CD4-positive, alpha-beta T cell treated with Interleukin-17A for 4 hours (primary cell): ENCODE data around the gene PTTG2.
"Not testable (repeated sequence)": the region's sequence is repeated elsewhere in the genome, so short reads cannot be mapped to it uniquely, and the experiment has no call there.

Experiments used
- DNase-seq: peaks from one replicate; pipeline ENCODE4 v3.0.0-alpha.2; 2020; ENCODE audit warnings: mixed read lengths

Gene PTTG2

DNA sequence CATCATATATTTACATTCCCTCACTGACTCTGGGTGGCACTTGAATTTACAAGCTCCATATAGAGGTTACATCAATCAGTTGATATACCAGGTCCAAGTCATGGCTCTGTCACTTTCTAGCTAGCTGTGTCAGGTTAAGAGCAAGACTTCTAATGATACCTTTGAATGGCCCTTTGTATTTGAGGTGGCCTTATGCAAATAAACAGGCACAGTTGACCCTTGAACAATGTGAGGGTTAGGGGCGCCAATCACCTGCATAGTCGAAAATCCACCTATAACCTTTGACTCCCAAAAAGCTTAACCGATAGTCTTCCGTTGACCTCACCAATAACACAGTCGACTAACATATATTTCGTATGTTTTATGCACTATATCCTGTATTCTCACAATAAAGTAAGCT, 1.3 kb upstream of the PTTG2 start:
- no peak for DNase-seq

GRCh38 chr4:37960679-37961450, 667 bp downstream of the PTTG2 start:
- no peak for DNase-seq

DNA sequence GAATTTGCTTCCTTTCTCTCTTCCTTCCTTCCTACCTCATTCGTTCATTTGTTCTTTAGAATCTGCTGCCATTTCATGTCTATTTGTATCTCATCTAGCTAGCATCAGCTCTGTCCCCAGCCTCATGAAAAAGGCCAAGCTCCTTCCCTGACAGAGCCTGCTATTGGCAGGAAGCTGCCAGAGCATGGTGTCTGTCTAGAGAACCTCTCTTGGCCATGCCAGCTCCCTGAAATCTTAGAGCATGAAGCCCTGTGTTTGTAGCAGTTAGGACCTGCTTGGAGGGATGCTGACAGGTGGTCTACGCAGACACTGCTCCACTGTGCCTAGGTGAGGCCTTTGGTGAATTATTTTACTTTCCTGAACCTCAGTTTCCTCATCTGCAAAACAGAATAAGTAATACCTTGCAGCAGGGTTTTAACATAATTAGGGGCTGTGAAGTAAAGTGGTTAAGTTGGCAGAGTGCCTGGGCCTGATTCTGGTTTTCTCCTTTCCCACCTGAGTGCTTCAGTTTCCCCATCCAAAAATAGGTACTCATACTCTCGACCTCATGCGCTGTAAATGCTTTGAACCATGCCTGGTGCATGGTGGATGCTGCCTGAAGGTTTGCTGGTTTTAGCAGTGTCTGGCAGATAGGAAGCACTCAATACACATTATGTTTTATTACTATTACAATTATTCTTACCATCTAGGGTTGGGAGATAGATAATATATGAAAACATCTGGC, 4.7 kb downstream of the PTTG2 start:
- no peak for DNase-seq

- DNase-seq = no peak
Measured at GRCh38 chr4:37966044-37966443, 5.8 kb downstream of the PTTG2 start.

DNA sequence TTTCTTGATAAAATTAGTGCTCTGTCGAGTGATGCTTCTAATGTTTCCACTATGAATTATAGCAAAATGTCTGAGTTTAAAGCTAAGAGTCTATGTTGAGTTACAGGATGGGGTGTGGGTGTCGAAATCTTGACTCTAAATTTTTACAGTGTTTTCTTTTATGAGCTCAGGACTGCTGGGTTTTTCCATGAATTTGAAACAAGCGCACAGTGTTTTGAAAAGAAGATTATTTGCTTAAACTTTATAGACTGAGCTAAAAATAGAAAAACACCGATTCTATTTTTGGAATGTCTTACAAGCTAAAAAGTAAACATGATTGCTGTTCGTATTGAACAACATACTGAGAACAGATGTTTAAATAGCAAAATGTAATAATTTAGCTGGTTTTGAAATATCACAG, 7.5 kb downstream of the PTTG2 start:
- no peak for DNase-seq

DNA sequence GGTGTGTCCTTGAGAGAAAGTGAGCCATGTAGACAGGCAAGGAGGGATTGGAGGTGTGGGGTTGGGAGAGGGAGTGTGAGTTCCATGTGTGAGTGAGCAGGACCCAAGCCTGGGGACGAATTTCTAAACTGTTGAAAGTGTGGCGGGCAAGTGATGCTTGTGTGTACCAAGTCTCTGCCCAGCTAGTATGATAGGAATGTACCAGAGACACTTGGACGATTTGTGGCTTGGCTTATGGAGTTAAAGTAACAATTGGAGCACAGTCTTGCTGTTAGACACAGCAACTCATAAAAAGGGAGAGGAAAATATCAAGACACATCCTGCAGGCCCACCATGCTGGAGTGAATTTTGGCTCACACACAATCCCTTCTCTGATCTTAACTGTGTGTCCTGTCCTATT, 8.5 kb downstream of the PTTG2 start:
- no peak for DNase-seq

DNA sequence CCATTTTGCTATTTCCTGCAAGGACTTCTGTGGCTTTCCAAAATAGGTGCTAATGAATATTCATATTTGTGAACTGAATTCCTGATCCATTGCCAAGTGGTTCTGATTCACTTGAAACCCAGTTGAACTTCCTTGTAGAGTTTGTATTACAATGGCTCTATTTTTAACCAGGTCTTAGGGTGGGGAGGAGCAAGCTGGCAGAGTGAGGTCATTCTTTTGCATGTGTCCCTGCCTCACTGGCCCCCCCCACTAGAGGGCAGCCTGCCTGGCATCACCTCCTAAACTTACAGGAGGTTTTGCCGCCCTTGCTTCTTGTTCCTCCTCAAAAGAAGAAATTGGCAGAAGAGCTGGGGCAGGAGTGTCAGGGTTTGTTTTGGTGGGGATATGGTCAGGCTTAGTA, 10.5 kb downstream of the PTTG2 start:
- peak; percentile 66 for DNase-seq

DNA sequence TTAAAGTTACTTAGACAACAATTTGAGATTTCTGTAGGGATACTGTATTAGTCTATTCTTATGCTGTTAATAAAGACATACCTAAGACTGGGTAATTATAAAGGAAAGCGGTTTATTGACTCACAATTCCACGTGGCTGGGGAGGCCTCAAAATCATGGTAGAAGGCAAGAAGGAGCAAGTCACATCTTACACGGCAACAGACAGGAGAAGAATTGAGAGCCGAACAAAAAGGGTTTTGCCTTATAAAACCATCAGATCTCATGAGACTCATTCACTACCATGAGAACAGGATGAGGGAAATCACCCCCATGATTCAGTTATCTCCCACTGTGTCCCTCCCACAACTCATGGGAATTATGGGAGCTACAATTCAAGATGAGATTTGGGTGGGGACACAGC, 11.0 kb downstream of the PTTG2 start:
- DNase-seq = no peak

DNA sequence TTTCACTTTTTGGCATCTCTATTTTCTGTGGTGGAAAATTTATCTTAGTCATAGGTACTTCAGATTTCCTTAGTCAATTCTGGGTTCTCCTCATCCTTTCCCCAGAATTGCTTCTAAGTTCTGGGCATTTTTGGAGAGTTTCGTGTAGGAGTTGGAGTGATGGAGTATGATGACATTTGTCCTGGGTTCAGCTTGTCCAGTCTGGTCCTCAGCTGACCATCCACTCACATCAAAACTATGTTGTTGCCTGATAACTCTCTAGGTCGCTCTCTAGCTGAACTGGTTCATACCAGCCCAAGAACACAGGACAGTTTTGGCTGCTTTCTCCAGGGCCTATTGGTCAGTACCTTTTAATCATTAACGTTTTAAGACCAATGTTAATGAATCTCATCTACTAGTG, 13.2 kb downstream of the PTTG2 start:
- DNase-seq = no peak

- not testable (repeated sequence) for DNase-seq
Measured at GRCh38 chr4:37975321-37975822, 15.2 kb downstream of the PTTG2 start.

DNA sequence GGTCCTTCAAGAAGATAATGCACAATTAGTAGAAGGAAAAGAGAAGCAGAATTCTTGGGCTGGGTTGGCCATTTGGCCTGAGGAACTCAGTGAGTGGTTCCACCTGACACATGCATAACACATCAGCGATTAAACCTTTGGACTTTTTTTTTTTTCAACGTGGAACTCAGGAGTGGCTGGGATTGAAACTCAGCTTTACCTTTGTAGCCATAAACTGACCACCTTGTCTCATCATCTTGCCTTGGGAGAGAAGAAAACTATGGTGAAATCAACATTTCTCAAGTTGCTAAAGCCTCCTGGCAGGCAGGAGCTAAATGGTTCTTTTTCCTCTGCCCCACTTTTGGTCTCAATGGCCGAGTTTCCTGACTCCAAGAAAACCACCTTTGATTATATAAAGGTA, 16.3 kb downstream of the PTTG2 start:
- no peak for DNase-seq

- peak; percentile 88 for DNase-seq
Measured at GRCh38 chr4:37976991-37977470, 16.8 kb downstream of the PTTG2 start.

GRCh38 chr4:37977471-37978247, 17.5 kb downstream of the PTTG2 start:
- DNase-seq = peak; percentile 80

DNA sequence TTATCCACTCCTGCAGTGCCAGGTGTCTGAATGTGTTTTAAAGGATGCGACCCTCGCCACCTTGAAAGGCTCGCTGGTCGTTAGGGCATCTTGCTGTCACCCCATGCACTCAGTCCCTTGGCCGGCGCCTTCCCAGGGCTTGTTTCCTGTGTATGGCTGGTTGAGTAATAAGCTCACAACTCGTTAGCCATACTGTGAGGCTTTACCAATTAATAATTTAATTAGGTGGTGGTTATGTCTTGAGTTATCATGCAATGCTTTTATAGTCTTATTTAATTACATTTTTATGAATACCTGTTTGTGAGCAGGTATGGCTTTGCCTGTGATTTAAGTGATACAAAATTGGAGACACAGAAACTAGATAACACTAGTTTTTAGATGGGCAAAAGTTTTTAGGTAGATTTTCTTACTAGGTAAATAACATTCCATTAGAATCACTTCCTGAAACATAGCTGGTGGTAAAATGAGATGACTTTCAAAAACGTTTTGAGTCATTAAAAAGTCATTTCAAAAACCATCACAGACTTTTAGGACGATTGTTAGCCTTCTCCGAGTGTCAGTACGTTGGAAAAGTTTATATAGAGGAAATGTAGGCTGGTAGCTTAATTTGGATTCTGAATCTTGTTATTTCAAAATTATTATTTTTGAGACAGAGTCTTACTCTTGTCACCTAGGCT, 18.2 kb downstream of the PTTG2 start:
- DNase-seq = peak; percentile 30

- no peak for DNase-seq
Measured at GRCh38 chr4:37980246-37980645, 20.0 kb downstream of the PTTG2 start.

GRCh38 chr4:37981425-37981824, 21.2 kb downstream of the PTTG2 start:
- DNase-seq = no peak

GRCh38 chr4:37981844-37982720, 21.9 kb downstream of the PTTG2 start:
- DNase-seq = no peak

GRCh38 chr4:37982736-37983135, 22.5 kb downstream of the PTTG2 start:
- no peak for DNase-seq

DNA sequence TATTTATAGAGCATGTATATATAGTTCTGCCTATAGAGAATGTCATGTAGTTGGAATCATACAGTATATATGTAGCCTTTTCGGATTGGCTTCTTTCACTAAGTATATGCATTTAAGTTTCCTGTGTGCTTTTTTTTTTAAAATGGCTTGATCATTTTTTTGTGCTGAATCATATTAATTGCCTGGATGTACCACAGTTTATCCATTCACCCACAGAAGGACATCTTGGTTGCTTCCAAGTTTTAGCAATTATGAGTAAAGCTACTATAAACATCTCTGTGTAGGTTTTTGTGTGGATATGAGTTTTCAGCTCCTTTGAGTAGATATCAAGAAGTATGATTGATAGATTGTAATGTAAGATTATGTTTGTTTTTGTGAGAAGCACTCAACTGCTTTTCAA, 23.8 kb downstream of the PTTG2 start:
- no peak for DNase-seq

DNA sequence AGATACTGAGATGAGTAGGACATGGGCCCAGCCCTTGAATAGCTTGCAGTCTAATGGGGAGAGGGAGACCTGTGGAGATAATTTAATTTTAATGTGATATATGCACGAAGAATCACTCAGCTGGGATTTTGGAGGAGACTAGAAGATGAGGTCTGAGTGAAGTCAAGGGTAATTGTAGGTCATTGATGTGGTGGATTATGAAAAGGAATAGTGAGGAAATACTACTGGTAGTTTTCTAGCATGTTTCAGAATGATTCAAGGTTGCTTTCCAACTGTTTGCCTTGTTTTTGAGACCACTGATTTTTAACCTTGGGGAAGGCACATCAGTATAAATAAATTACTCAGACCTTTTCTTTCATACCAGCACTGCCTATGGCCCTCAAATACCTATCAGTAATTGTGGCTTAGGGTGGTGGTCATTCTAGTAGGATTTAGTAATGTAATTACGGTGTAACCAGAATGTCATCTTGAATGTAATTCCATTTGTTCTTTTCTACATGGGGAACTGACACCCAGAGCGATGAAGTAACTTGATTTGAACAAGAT, 25.6 kb downstream of the PTTG2 start:
- no peak for DNase-seq

GRCh38 chr4:37988670-37989069, 28.5 kb downstream of the PTTG2 start:
- DNase-seq = no peak
